HUES48 (cell line): ENCODE results near the gene FAAP20.

Source experiments
- H3K27ac ChIP-seq: one replicate; pipeline ENCODE4 v1.7.0; 2013; ENCODE audit warnings: low read depth, low read length, inconsistent platforms
- H3K27me3 ChIP-seq: 2 replicates; pipeline ENCODE4 v1.6.1; 2013; ENCODE audit warnings: mild to moderate bottlenecking, low read length; ENCODE audit not compliant: control insufficient read depth, insufficient read depth
- H3K36me3 ChIP-seq: 2 replicates; pipeline ENCODE4 v1.6.1; 2013; ENCODE audit warnings: low read length; ENCODE audit not compliant: control insufficient read depth, insufficient read depth
- H3K4me1 ChIP-seq: 2 replicates; pipeline ENCODE4 v1.6.1; 2013; ENCODE audit warnings: mild to moderate bottlenecking, low read length; ENCODE audit not compliant: control insufficient read depth, insufficient read depth
- H3K4me3 ChIP-seq: 2 replicates; pipeline ENCODE4 v1.5.1; 2013; ENCODE audit warnings: mild to moderate bottlenecking, low read depth, low read length
- H3K9ac ChIP-seq: 2 replicates; pipeline ENCODE4 v1.6.1; 2013; ENCODE audit warnings: mild to moderate bottlenecking, low read depth, low read length, moderate library complexity
- H3K9me3 ChIP-seq: 2 replicates; pipeline ENCODE4 v1.6.1; 2013; ENCODE audit warnings: low read length; ENCODE audit not compliant: control insufficient read depth, insufficient read depth

FAAP20 gene

GRCh38 chr1:2174348-2175054 lies 20.1 kb downstream of the FAAP20 start:
- H3K9me3 ChIP-seq = no peaks in the 10 kb centered on the region
- H3K4me3 ChIP-seq = no peak overlapping the region
- no peaks in the 10 kb centered on the region; the same call in 1 of the 2 replicates for H3K4me1 ChIP-seq
- no peak overlapping the region for H3K27ac ChIP-seq
- H3K36me3 ChIP-seq = peaks cover 42% of the 10 kb centered on the region
- no peak overlapping the region for H3K9ac ChIP-seq
- H3K27me3 ChIP-seq = no peaks in the 10 kb centered on the region

GRCh38 chr1:2173546-2174347 lies 20.8 kb downstream of the FAAP20 start:
- H3K27ac ChIP-seq = no peak overlapping the region
- no peak overlapping the region for H3K4me3 ChIP-seq
- peaks cover 42% of the 10 kb centered on the region for H3K36me3 ChIP-seq
- no peak overlapping the region for H3K9ac ChIP-seq
- no peaks in the 10 kb centered on the region; the same call in 1 of the 2 replicates for H3K4me1 ChIP-seq
- H3K9me3 ChIP-seq = no peaks in the 10 kb centered on the region
- no peaks in the 10 kb centered on the region for H3K27me3 ChIP-seq

- Histone ChIP-seq H3K4me1 (no peaks in the 10 kb centered on the region; the same call in 1 of the 2 replicates), H3K27ac (no peak overlapping the region), H3K4me3 (no peak overlapping the region), H3K9ac (no peak overlapping the region), H3K27me3 (no peaks in the 10 kb centered on the region), H3K36me3 (peaks cover 33% of the 10 kb centered on the region), H3K9me3 (no peaks in the 10 kb centered on the region)
Measured at GRCh38 chr1:2172551-2173146, 21.9 kb downstream of the FAAP20 start.

GRCh38 chr1:2172012-2172411 lies 22.6 kb downstream of the FAAP20 start:
- H3K4me3 ChIP-seq = no peak overlapping the region
- H3K9ac ChIP-seq = no peak overlapping the region
- H3K27me3 ChIP-seq = no peaks in the 10 kb centered on the region
- no peak overlapping the region for H3K27ac ChIP-seq
- no peaks in the 10 kb centered on the region; the same call in 1 of the 2 replicates for H3K4me1 ChIP-seq
- H3K9me3 ChIP-seq = no peaks in the 10 kb centered on the region
- H3K36me3 ChIP-seq = peaks cover 28% of the 10 kb centered on the region

GRCh38 chr1:2170211-2170610 lies 24.4 kb downstream of the FAAP20 start:
- no peaks in the 10 kb centered on the region; the same call in 1 of the 2 replicates for H3K4me1 ChIP-seq
- no peak overlapping the region for H3K27ac ChIP-seq
- H3K27me3 ChIP-seq = no peaks in the 10 kb centered on the region
- no peak overlapping the region for H3K4me3 ChIP-seq
- no peaks in the 10 kb centered on the region for H3K9me3 ChIP-seq
- H3K36me3 ChIP-seq = peaks cover 18% of the 10 kb centered on the region
- H3K9ac ChIP-seq = no peak overlapping the region

DNA sequence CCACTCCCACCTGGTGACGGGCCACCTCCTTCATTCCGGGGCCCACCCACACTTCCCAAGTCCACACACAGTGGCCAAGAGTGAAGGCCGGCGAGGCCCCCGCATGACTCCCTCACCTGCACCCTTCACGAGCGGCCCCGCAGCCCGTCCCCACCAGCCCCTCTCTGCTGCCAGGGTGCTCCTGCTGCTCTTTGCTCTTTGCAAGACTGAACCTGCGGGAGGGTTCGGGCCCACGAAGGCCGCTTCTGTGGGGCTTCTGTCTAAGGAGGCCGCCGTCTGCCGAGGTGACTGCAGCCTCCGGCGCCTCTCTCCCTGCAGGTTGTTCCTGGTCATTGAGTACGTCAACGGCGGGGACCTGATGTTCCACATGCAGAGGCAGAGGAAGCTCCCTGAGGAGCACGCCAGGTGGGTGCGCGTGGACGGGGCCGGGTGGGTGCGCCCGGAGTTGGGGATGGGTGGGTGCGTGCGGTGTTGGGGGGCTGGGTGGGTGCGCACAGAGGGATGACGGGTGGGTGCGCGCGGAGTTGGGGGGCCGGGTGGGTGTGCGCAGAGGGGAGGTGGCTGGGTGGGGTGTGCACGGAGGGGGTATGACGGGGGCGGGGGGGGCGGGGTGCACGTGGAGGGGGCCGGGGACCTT lies 25.3 kb downstream of the FAAP20 start:
- H3K4me1 ChIP-seq = no peaks in the 10 kb centered on the region; the same call in 1 of the 2 replicates
- H3K9me3 ChIP-seq = no peaks in the 10 kb centered on the region
- no peaks in the 10 kb centered on the region for H3K27me3 ChIP-seq
- H3K36me3 ChIP-seq = peaks cover 14% of the 10 kb centered on the region
- H3K27ac ChIP-seq = no peak overlapping the region
- no peak overlapping the region for H3K4me3 ChIP-seq
- H3K9ac ChIP-seq = no peak overlapping the region

DNA sequence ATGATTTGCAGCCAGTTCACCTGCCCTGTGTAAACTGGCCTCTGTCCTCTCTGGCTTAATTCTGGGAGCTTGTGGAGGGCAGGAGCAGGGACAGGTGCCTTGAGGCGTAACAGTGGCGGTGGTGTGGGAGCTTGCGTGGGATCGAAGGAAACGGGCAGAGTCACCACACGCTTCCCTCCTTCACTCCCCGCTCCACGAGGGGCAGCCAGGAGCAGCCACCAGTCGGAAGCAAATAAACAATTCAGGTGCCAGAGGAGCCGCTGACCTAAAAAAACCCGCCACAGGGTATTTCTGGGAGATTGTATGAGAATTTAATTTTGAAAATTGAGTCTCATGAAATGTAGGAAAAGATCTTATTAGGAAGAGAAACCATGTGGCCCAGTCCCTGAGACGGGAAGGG lies 26.0 kb downstream of the FAAP20 start:
- H3K4me1 ChIP-seq = no peaks in the 10 kb centered on the region
- H3K4me3 ChIP-seq = no peak overlapping the region
- peaks cover 14% of the 10 kb centered on the region for H3K36me3 ChIP-seq
- no peak overlapping the region for H3K9ac ChIP-seq
- no peak overlapping the region for H3K27ac ChIP-seq
- H3K9me3 ChIP-seq = no peaks in the 10 kb centered on the region
- no peaks in the 10 kb centered on the region for H3K27me3 ChIP-seq

- Histone ChIP-seq H3K9me3 (no peaks in the 10 kb centered on the region), H3K27ac (no peak overlapping the region), H3K9ac (no peak overlapping the region), H3K4me1 (no peaks in the 10 kb centered on the region), H3K27me3 (no peaks in the 10 kb centered on the region), H3K36me3 (peaks cover 17% of the 10 kb centered on the region), H3K4me3 (no peak overlapping the region)
Measured at GRCh38 chr1:2168090-2168489, 26.5 kb downstream of the FAAP20 start.

DNA sequence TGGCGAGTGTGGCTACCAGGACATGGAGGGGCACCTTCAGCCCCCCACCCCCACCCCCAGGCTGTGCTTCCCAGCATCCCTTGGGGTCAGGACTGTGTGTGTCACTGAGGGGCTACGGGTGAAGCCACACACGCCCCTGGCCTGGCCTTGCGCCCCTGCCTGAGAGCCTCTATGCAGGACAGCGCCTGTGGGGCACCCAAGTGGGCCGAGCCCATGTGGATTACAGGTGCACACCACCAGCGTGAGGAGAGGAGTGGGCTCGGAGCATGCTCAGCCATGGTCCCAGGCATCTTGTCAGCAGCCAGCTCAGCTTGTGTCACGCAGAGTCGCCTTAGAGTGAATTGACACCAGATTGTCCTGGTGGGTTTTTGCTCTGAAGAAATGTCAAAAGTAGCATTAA lies 27.9 kb downstream of the FAAP20 start:
- Histone ChIP-seq H3K9me3 (no peaks in the 10 kb centered on the region), H3K4me1 (no peaks in the 10 kb centered on the region), H3K9ac (no peak overlapping the region), H3K36me3 (peaks cover 12% of the 10 kb centered on the region), H3K27ac (no peak overlapping the region), H3K27me3 (no peaks in the 10 kb centered on the region), H3K4me3 (no peak overlapping the region)

GRCh38 chr1:2166254-2166653 lies 28.3 kb downstream of the FAAP20 start:
- Histone ChIP-seq H3K4me3 (no peak overlapping the region), H3K36me3 (peaks cover 13% of the 10 kb centered on the region), H3K27ac (no peak overlapping the region), H3K27me3 (no peaks in the 10 kb centered on the region), H3K9ac (no peak overlapping the region), H3K4me1 (no peaks in the 10 kb centered on the region), H3K9me3 (no peaks in the 10 kb centered on the region)
